Thyroid gland (tissue), 4 donors: ENCODE measurements around the gene E4F1. TPM values are rescaled to one million over a fixed set of nuclear protein-coding genes. Genes with fewer than 3 reads are reported as not detected.

Experiments
- DNase-seq, 2 donors: peaks; one replicate each; pipeline ENCODE4 v3.0.0-alpha.2; 2019
- H3K27ac ChIP-seq, 3 donors: fragments of 200-600 bp; sonication (generic); 1 replicate in 2 of 3; 2 replicates in 1 of 3; pipeline ENCODE4 v1.5.1; 2016 to 2019; ENCODE audit warnings: mild to moderate bottlenecking in 1 of 3, moderate library complexity in 1 of 3
- H3K27me3 ChIP-seq: fragments of 200-600 bp; sonication (generic); one replicate; pipeline ENCODE4 v1.5.1; 2019
- H3K36me3 ChIP-seq, 2 donors: fragments of 200-600 bp; sonication (generic); one replicate each; pipeline ENCODE4 v1.5.1; 2016 to 2019
- H3K4me1 ChIP-seq, 2 donors: fragments of 200-600 bp; sonication (generic); one replicate each; pipeline ENCODE4 v1.5.1; 2017 to 2019
- H3K4me3 ChIP-seq, 3 donors: fragments of 200-600 bp; sonication (generic); replicated peaks in 1 of 3; 1 replicate in 2 of 3; 2 replicates in 1 of 3; pipeline ENCODE4 v1.5.1; 2016; ENCODE audit warnings: mild to moderate bottlenecking in 1 of 3
- H3K9me3 ChIP-seq: fragments of 200-600 bp; sonication (generic); one replicate; pipeline ENCODE4 v1.5.1; 2017
- POLR2A ChIP-seq, 2 donors: fragments of 450-650 bp; IDR thresholded peaks; one replicate each; pipeline ENCODE4 v1.6.1; 2017; ENCODE audit warnings: antibody characterized with exemption in 2 of 2, mild to moderate bottlenecking in 2 of 2, moderate library complexity in 1 of 2
- WGBS, 2 donors: methylation state at CpG; one replicate each; pipeline ENCODE4 v1.1.5; 2017; 5-methylcytosine and 5-hydroxymethylcytosine counted together
- intact Hi-C: fragments of 100-400 bp; cut with DNase I; formaldehyde crosslinking; loops from one replicate; pipeline ENCODE4 v1.15.1; 2023
- total RNA-seq, 4 donors: library from RNA; depleted of rRNA; stranded (reverse); fragments of >200 nt; gene quantifications; one replicate each; pipeline ENCODE4 v1.2.3, GENCODE V29; 2016
- TF ChIP-seq, protein P1 (sequence below), 6 experiments: fragments of 200-600 bp in 3 of 6; fragments of 450-650 bp in 3 of 6; sonication (generic) in 3 of 6; IDR thresholded peaks; one replicate each; pipeline ENCODE4 v1.5.1; 2016 to 2019; ENCODE audit warnings: antibody characterized with exemption in 6 of 6, mild to moderate bottlenecking in 2 of 6, inconsistent platforms in 1 of 6, moderate library complexity in 1 of 6

The E4F1 gene
- total RNA-seq, 4 donors from 2014 or later = 35.3 to 55.7 (median 41.3) TPM

DNA sequence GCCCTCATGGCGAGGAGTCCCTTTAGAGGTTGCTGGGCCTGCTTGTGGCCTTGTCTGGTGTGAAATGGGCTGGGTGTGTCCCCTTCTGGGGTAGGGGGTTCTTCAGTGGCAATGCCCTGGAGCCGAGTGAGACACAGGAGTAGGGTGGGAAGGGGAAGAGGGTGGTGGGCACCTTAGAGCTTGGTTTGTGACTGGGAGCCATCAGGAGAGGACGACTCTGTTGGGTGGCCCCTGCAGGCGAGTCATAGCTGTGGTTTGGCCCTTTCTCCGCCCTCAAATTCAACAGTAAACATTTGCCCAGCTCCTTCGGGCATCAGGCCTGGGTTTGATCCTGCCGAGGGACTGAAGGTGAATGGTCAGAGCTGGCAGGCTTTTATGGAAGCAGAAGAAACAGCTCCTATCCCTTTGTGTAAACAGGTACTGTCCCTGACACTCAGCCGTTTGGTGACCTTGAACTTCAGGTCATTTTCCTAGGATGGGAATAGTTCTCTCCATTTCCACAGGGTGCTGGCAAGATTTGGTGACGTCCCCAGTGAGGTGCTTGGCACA, 2.9 kb downstream of the E4F1 start:
- no peaks in the 10 kb centered on the region for H3K27me3 ChIP-seq
- no peak overlapping the region for H3K4me3 ChIP-seq
- no peak for TF ChIP-seq POLR2A (IDR thresholded peaks at IDR 0.05)
- TF ChIP-seq, protein P1, sequence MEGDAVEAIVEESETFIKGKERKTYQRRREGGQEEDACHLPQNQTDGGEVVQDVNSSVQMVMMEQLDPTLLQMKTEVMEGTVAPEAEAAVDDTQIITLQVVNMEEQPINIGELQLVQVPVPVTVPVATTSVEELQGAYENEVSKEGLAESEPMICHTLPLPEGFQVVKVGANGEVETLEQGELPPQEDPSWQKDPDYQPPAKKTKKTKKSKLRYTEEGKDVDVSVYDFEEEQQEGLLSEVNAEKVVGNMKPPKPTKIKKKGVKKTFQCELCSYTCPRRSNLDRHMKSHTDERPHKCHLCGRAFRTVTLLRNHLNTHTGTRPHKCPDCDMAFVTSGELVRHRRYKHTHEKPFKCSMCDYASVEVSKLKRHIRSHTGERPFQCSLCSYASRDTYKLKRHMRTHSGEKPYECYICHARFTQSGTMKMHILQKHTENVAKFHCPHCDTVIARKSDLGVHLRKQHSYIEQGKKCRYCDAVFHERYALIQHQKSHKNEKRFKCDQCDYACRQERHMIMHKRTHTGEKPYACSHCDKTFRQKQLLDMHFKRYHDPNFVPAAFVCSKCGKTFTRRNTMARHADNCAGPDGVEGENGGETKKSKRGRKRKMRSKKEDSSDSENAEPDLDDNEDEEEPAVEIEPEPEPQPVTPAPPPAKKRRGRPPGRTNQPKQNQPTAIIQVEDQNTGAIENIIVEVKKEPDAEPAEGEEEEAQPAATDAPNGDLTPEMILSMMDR (IDR thresholded peaks at IDR 0.05) = no peak
- no peak overlapping the region for H3K27ac ChIP-seq
- H3K4me1 ChIP-seq = peaks cover 29 to 39% of the 10 kb centered on the region in 2 donors
- peaks cover 19 to 24% of the 10 kb centered on the region in 2 donors for H3K36me3 ChIP-seq
- WGBS, 2 donors = 82 to 87% methylated on average over 9 of the region's 9 CpGs
- DNase-seq = no peak
- no peaks in the 10 kb centered on the region for H3K9me3 ChIP-seq
- intact Hi-C loops = no loop called here

DNA sequence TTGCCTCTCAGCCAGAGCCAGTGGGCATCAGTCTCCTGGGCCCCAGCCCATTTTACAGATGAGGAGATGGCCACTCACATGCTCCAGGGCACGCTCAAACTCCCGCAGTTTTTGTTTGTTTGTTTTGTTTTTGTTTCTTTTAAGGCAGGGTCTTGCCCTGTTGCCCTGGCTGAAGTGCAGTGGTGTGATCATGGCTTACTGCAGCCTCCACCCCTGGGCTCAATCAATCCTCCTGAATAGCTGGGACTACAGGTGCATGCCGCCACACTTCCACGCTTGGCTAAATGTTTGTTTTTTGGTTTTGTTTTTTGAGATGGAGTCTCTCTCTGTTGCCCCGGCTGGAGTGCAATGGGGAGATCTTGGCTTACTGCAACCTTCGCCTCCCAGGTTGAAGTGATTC, 3.5 kb downstream of the E4F1 start:
- intact Hi-C loops = no loop called here
- DNase-seq = no peak
- no peak for TF ChIP-seq POLR2A (IDR thresholded peaks at IDR 0.05)
- TF ChIP-seq, protein P1 (IDR thresholded peaks at IDR 0.05) = no peak
- Histone ChIP-seq H3K9me3 (no peaks in the 10 kb centered on the region), H3K4me1 (peaks cover 35 to 45% of the 10 kb centered on the region in 2 donors), H3K27me3 (no peaks in the 10 kb centered on the region), H3K36me3 (peaks cover 19 to 27% of the 10 kb centered on the region in 2 donors), H3K27ac (no peak overlapping the region), H3K4me3 (no peak overlapping the region)
- WGBS, 2 donors = 87 to 88% methylated on average over 6 of the region's 6 CpGs

DNA sequence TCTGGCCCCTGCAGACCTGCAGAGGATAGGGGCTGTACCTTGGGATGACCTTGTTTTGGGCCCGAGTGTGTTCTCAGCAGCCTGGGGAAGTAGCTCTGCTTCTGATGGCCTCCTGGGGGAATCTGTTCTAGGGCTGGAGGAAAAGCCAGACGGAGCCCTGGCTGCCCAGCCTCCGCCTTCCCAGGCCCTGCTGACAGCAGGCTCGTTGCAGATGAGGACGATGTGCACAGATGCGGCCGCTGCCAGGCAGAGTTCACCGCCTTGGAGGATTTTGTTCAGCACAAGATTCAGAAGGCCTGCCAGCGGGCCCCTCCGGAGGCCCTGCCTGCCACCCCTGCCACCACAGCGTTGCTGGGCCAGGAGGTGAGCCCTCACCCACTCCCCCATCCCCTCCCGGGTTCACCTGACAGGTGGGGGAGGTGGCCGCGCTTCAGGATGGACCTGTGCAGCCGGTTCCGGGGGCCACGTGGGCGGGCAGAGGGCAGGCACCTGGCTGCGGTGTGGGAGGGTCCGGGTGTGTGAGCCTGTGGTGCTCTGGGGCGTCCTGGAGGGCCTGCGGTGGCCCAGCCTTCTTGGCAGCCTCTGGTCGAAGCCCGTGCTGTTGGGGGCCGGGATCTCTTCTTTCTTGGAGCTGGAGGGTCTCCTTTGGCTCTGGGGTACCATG, 4.9 kb downstream of the E4F1 start:
- peaks cover 28 to 36% of the 10 kb centered on the region in 2 donors for H3K36me3 ChIP-seq
- intact Hi-C loops = no loop called here
- no peaks in the 10 kb centered on the region for H3K9me3 ChIP-seq
- H3K4me3 ChIP-seq = no peak overlapping the region
- no peak for DNase-seq
- H3K4me1 ChIP-seq = peaks cover 47 to 55% of the 10 kb centered on the region in 2 donors
- H3K27me3 ChIP-seq = no peaks in the 10 kb centered on the region
- no peak for TF ChIP-seq POLR2A (IDR thresholded peaks at IDR 0.05)
- TF ChIP-seq, protein P1 (IDR thresholded peaks at IDR 0.05) = no peak
- WGBS, 2 donors = 87 to 91% methylated on average over 10 to 19 of the region's 25 CpGs
- H3K27ac ChIP-seq = peak overlapping the region in 1 of 3 donors; percentile 28

DNA sequence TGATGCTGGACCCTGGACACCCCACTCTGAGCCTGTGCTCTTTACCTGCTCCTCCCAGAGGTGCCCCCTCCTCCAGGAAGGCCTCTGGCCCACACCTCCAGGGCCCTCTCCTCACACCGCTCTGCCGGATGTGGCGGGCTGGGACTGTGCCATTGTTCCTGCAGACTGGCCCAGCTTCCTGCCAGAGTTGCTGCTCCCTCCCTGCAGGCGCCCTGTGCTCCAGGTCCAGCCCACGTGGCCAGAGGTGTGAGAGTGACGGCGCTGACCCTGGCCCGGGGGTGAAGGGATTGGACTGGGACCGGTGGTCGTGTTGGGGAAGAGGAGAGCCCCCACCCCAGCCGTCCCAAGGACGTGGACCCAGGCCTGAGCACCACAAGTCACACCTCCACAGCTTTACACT, 5.7 kb downstream of the E4F1 start:
- intact Hi-C loops = no loop called here
- Histone ChIP-seq H3K27ac (peak overlapping the region in 2 of 3 donors; percentile 91 to 98), H3K4me3 (no peak overlapping the region), H3K27me3 (no peaks in the 10 kb centered on the region), H3K36me3 (peaks cover 36 to 43% of the 10 kb centered on the region in 2 donors), H3K9me3 (no peaks in the 10 kb centered on the region), H3K4me1 (peaks cover 49 to 58% of the 10 kb centered on the region in 2 donors)
- DNase-seq = no peak
- 76 to 87% methylated on average over 3 to 11 of the region's 12 CpGs for WGBS, 2 donors
- TF ChIP-seq, protein P1 (IDR thresholded peaks at IDR 0.05) = no peak
- no peak for TF ChIP-seq POLR2A (IDR thresholded peaks at IDR 0.05)

DNA sequence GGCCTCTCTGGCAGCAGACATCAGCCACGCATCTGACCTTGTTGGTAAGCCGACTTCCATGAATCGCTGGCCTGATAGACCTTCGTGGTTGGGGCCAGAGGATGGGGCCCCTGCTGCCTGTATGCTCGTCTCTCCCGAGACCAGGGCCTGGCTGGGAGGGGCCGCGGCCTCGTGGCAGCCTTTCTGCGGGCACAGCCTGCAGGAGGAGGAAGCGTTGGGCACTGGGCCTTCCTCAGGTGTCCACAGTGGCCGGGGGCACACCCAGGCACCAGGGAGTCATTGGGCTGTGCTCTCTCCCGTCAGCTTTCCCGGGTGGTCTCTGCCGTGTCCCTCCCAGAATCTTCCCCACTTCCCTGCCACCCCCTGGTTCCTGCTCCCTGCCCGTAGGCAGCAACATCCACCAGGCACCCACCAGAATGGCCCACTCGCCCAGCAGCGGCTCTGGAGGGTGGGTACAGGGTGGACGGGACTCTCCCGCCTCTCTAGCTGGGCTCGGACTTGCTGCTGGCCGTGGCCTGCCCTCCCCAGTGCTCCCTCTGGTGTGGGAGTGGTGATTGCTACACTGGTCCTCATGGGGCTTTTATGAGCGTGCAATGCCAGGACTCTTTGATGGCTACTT, 6.3 kb downstream of the E4F1 start:
- TF ChIP-seq, protein P1 (IDR thresholded peaks at IDR 0.05) = no peak
- Histone ChIP-seq H3K4me1 (peaks cover 45 to 52% of the 10 kb centered on the region in 2 donors), H3K36me3 (peaks cover 42 to 50% of the 10 kb centered on the region in 2 donors), H3K9me3 (no peaks in the 10 kb centered on the region), H3K4me3 (no peak overlapping the region), H3K27me3 (no peaks in the 10 kb centered on the region), H3K27ac (peak overlapping the region; percentile 91 to 100 (median 98))
- intact Hi-C loops = no loop called here
- no peak for DNase-seq
- WGBS, 2 donors = 87 to 91% methylated on average over 11 to 19 of the region's 23 CpGs
